ENCODE measurements around the gene TOR2A.

TOR2A gene

GRCh38 chr9:127726871-127727270 lies 8.2 kb downstream of the TOR2A start:
- TF ChIP-seq CTCF (IDR thresholded peaks at IDR 0.05; ENCODE audit: low read depth, low read length), result no peak
- no peak overlapping the region for H3K4me3 ChIP-seq (replicated peaks in 1 of 2; ENCODE audit: low read depth in 2 of 2, low read length in 2 of 2)
- no peak for DNase-seq (ENCODE audit: low read depth in 2 of 2)

DNA sequence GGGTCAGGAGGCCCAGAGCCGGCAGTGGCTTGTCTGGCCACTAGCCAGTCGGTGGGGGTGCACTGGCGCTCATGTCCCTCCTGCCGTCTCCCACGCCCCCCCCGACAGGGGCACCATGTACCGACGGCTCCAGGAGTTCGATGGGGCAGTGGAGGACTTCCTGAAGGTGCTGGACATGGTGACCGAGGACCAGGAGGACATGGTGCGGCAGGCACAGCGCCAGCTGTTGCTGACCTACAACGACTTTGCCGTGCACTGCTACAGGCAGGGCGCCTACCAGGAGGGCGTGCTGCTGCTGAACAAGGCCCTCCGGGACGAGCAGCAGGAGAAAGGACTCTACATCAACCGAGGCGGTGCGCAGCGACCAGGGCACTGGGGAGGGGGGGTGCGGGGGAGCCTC lies 11.1 kb downstream of the TOR2A start:
- H3K4me3 ChIP-seq (replicated peaks in 1 of 2; ENCODE audit: low read depth in 2 of 2, low read length in 2 of 2), result no peak overlapping the region
- TF ChIP-seq CTCF (IDR thresholded peaks at IDR 0.05; ENCODE audit: low read depth, low read length), result no peak
- no peak for DNase-seq (ENCODE audit: low read depth in 2 of 2)

- no peak for TF ChIP-seq CTCF (IDR thresholded peaks at IDR 0.05; ENCODE audit: low read depth, low read length)
- peak; percentile 41 to 72 for DNase-seq (ENCODE audit: low read depth in 2 of 2)
- H3K4me3 ChIP-seq (replicated peaks in 1 of 2; ENCODE audit: low read depth in 2 of 2, low read length in 2 of 2), result no peak overlapping the region
These were observed 11.7 kb downstream of the TOR2A start for GRCh38 chr9:127723444-127723843.

DNA sequence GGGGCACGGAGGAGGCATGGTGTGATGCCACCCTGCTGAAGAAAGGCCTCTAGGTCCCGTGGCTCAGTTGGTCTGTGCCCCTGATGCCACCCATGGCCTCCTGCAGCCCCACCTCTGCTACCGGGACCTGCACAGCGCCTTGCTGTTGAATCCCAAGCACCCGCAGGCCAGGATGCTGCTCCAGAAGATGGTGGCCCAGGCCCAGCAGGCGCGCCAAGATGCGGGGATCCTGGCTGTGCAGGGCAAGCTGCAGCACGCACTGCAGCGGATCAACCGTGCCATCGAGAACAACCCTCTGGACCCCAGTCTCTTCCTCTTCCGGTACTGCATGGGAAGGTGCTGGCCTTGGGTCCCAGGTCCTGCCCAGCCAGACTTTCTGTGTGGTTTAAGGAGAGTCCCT lies 12.1 kb downstream of the TOR2A start:
- TF ChIP-seq CTCF (IDR thresholded peaks at IDR 0.05; ENCODE audit: low read depth, low read length), result no peak
- DNase-seq (ENCODE audit: low read depth in 2 of 2), result no peak
- H3K4me3 ChIP-seq (replicated peaks in 1 of 2; ENCODE audit: low read depth in 2 of 2, low read length in 2 of 2), result no peak overlapping the region

DNA sequence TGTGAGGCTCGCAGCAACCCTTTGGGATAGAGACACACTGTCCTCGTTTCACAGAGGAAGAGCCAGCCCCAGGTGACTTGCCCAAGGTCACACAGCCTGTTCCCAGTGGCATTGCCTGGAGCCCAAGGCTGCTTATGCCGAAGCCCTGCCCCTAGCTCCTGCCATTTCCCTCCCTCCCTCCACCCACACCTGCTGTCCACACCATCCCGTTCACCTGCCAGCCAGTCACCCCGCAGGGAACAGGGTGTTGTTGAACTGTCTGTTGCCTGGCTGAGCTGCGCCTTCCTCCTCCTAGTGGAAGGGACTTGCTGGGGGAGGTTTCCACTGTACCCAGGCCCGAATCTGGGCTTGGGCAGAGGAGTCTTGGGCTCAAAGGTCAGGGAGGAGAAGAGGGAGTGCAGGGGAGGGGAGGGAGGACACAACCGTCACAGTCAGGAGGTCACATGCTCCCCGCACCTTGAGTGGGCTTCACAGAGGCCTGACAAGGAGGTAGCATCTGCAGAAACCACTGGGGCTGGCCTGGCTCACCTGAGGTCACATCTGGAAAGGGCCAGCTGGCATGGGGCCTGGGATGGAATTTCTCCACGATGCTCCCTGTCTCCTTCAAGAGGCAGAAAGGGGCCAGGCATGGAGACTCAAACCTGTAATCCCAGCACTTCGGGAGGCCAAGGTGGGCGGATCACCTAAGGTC lies 12.9 kb downstream of the TOR2A start:
- no peak for DNase-seq (ENCODE audit: low read depth in 2 of 2)
- no peak for TF ChIP-seq CTCF (IDR thresholded peaks at IDR 0.05; ENCODE audit: low read depth, low read length)
- H3K4me3 ChIP-seq (replicated peaks in 1 of 2; ENCODE audit: low read depth in 2 of 2, low read length in 2 of 2), result no peak overlapping the region

DNA sequence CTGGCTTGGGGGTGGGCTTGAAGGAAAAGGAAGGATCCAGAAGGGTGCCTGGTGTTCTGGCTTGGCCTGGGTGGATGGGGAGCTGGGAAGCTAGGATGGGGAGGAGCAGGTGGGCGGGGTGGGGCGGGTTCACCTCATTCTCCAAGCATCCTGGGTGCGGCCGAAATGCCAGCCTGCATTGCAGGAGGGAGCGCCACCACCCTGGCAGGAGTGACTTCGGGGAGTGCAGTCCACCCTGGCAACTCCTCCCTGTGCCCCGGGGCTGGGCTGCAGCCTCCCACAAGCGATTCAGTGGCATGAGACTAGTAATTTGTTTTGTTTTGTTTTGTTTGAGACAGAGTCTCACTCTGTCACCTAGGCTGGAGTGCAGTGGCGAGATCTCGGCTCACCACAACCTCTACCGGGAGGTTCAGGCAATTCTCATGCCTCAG lies 13.7 kb downstream of the TOR2A start:
- DNase-seq (ENCODE audit: low read depth in 2 of 2), result no peak
- TF ChIP-seq CTCF (IDR thresholded peaks at IDR 0.05; ENCODE audit: low read depth, low read length), result no peak
- H3K4me3 ChIP-seq (replicated peaks in 1 of 2; ENCODE audit: low read depth in 2 of 2, low read length in 2 of 2), result no peak overlapping the region

- H3K4me3 ChIP-seq (replicated peaks in 1 of 2; ENCODE audit: low read depth in 2 of 2, low read length in 2 of 2), result no peak overlapping the region
- TF ChIP-seq CTCF (IDR thresholded peaks at IDR 0.05; ENCODE audit: low read depth, low read length), result no peak
- no peak for DNase-seq (ENCODE audit: low read depth in 2 of 2)
These were observed 14.2 kb downstream of the TOR2A start for GRCh38 chr9:127720865-127721227.
